HG03139 (cell line): ENCODE data around the gene HOXC5.

Experiments
- ATAC-seq: cut with Tn5 transposase; IDR thresholded peaks from one replicate; pipeline ENCODE4 v1.9.1; 2021; ENCODE audit not compliant: unreplicated experiment

HOXC5 gene

DNA sequence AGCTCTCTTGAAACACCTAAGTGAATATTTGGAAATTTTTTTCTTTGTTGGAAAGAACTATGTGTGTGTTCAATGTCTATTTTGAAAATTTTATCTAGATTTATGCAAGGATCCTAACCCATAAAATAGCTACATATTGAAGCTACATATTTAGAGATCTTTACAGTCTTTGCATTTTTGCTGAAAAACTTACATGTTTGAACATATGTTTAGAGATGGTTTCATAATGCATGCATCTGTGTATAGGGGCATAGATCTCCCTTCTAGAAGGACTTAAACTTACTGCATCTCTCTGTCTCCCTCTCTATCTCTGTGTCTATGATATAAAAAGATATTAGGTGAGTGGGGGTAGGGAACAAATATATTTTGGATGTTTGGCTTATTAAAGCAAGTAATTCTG, 12.6 kb downstream of the HOXC5 start:
- ATAC-seq, result no peak

DNA sequence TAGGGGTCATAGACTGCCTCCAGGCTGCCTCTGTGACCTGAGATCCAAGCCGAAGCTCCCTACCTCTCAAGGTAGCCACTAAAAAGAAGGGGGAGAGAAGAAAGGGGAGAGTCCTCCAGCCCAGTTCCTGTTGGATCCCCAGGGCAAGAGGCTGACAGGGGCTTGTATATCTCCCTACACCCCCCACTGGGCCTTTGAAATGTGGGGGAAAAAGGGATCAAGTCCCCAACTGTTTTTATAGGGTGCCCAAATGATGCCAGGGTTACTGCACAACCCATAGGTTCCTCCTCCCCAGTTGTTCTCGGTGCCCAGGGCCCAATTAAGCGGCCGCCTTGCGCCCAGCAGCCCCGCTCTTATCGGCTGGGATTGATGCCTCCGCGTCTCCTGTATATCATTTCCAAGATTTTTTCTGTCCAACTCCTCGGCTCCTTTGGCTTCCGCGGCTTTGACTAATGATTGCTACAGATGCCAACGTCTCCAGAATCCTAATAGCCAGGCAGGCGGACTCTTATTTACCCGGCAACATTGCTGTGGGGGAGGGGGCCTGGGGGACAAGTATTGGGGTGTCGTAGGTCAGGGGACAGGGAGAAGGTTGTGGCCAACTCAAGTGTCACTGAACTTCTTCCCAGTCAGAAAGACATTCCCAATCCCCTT, 13.1 kb downstream of the HOXC5 start:
- no peak for ATAC-seq

- ATAC-seq, result no peak
Measured at GRCh38 chr12:54046809-54047159, 13.9 kb downstream of the HOXC5 start.

GRCh38 chr12:54047160-54047963, 14.5 kb downstream of the HOXC5 start:
- ATAC-seq, result no peak

- ATAC-seq, result no peak
Measured at GRCh38 chr12:54047964-54048303, 15.1 kb downstream of the HOXC5 start.

- ATAC-seq, result no peak
Measured at GRCh38 chr12:54048406-54049093, 15.7 kb downstream of the HOXC5 start.

GRCh38 chr12:54049108-54049507, 16.3 kb downstream of the HOXC5 start:
- no peak for ATAC-seq

DNA sequence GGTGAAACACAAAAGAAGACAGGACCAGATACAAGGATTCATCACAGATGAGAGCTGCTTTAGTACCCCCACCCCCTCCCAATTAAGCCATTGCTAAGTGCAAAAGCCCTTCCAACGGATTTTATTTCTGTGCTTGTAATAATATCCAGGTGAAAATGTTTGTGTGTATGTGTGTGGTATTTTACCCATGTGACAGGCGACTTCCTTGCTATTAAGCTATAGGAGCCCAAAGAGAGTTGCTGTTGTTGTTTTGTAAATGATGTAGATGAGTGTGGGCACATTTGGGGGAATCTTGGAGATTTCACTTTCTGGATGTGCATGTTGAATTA, 17.6 kb downstream of the HOXC5 start:
- no peak for ATAC-seq

- no peak for ATAC-seq
Measured at GRCh38 chr12:54051026-54051842, 18.4 kb downstream of the HOXC5 start.

- ATAC-seq, result no peak
Measured at GRCh38 chr12:54051874-54052437, 19.1 kb downstream of the HOXC5 start.

DNA sequence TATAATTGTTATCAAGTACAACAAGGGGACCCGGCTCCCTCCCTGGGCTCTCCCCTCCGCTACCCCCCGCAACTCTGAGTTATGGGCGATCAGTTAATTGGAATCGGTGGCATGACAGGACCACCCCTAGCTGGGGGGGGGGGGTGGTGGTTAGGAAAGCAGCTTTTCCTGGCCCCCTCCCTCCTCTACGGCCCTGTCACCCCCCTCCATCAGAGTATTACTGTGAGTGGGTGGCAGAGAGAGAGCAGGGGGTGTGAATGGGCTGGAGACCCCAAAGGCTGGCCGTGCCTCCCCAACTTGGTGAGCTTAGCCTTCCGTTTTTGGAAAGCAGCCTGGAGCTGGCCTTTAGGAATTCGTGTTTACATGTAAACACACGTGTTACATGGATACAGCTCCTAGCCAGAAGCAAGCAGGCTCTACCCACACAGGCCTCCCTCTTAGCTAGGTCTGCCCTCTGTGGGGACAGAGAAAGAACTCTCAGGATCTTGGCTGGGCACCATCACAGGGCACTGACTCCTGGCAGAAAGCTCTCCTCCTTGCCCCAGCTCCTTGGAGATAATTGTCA, 19.7 kb downstream of the HOXC5 start:
- no peak for ATAC-seq

- ATAC-seq, result no peak
Measured at GRCh38 chr12:54053003-54053750, 20.3 kb downstream of the HOXC5 start.

DNA sequence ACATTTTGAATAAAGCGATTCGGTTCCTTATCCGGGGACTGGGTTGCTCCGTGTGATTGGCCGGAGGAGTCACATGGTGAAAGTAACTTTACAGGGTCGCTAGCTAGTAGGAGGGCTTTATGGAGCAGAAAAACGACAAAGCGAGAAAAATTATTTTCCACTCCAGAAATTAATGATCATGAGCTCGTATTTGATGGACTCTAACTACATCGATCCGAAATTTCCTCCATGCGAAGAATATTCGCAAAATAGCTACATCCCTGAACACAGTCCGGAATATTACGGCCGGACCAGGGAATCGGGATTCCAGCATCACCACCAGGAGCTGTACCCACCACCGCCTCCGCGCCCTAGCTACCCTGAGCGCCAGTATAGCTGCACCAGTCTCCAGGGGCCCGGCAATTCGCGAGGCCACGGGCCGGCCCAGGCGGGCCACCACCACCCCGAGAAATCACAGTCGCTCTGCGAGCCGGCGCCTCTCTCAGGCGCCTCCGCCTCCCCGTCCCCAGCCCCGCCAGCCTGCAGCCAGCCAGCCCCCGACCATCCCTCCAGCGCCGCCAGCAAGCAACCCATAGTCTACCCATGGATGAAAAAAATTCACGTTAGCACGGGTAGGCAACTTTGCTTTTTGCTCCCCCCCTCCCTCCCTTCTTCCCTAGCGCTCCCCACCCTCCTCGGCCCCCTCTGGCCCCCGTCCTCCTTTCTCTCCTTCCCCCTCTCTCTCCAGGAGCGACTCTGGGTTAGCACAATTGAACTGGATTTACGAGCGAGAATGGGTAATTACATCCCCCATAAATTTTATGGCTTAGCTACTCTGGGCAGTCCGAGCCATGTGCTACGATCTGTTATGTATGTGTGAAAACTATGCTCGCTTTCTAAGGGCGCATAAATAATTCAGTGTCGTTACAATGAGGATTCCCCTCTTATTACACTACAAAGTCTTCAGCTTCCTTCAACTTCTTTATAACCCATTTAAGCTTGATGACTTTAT, 21.2 kb downstream of the HOXC5 start, which contains the start of gene HOXC4:
Gene HOXC4, plus strand, starts transcription at position 85 of the 991 bp plus-strand sequence. Its CDS starts 88 bp downstream, at position 173.
- ATAC-seq, result no peak

DNA sequence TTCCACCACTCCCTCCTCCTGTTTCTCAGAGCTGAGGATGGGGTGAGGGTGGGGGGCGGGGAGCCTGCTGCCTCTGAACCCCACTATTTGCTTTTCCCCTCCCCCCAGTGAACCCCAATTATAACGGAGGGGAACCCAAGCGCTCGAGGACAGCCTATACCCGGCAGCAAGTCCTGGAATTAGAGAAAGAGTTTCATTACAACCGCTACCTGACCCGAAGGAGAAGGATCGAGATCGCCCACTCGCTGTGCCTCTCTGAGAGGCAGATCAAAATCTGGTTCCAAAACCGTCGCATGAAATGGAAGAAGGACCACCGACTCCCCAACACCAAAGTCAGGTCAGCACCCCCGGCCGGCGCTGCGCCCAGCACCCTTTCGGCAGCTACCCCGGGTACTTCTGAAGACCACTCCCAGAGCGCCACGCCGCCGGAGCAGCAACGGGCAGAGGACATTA, 21.9 kb downstream of the HOXC5 start:
- no peak for ATAC-seq

GRCh38 chr12:54055552-54055951, 22.7 kb downstream of the HOXC5 start:
- ATAC-seq, result no peak

DNA sequence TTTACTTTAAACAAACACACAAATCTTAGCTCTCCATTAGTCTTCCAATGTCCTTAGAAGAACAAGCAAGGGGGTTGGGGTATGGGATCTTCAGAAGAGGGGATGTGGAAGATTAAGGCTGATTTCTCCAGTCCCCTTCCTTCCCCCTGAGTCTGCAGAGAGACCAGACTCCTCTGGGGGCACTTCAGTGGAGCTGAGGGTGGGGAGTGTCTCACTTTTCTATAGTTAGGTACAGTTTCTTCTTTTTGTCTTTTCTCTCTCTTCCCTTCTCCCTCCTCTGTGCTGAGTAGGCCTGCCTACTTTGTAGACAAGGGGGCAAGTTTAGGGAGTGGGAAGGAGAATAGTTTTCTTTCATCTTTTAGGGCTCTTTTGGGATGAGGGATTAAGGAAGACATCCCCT, 23.3 kb downstream of the HOXC5 start:
- no peak for ATAC-seq

DNA sequence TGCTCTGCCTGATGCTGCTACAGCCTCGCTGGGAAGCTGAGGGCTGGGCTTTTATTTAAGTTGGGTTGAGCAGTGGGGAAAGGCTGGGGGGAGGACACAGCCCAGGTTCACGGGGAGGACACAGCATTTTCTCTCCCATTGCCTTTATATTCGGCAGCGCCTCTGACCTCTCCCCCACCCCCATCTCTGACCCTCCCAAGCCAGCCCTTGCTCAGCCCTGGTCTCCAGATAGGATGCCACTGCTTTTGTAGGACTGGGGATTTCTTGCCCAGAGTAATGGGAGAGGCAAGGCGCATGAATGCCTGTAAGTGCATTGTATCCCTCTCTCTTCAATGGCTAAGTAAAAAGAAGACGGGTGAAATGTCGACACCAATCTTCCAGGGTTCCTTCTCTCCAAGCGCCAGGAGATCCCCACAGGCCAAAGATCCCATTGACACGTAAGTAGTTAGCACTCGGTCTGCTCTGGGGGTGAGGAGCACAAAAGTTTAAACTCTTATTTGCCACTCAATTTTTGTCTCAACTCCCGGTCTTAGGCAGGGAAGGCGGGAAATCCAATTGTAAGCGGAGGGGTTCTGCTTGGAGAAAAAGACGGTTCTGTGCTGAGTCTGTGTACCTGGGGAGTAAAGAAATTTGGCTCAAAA, 25.4 kb downstream of the HOXC5 start:
- ATAC-seq, result no peak

DNA sequence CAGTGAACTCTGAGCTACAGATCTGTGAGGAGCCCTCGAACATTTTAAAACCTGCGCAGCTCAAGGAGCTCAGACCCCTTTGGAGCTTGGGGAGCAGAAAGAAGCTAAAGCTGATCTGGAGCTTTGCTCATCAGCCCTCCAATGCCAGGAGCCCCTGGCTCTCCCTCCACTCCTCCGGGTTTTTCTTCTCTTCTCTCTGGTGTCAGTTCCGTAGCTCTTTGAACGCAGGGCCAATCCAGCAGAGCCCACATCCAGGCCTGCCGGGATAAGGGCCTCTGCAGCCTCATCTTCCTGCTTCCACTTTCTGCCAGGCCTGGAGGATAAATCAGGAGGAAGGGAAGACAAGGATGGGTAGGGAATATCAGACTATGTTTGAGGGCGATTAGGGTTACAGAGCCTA, 26.8 kb downstream of the HOXC5 start:
- no peak for ATAC-seq
